ENCODE measurements around the gene CFAP97. TPM values are rescaled to one million over a fixed set of nuclear protein-coding genes. Genes with fewer than 3 reads are reported as not detected.

The CFAP97 gene
- total and polyA plus RNA-seq, 9 of the 15 experiments (the other 6 are each of a cell fraction or from before 2014, with no cell fraction given): 17.3 to 57.8 (median 44.4) TPM

- TF ChIP-seq ZNF764 (CRISPR knock-in tag; IDR thresholded peaks at IDR 0.05; ENCODE audit: low read depth) (no peak), GATAD2A (IDR thresholded peaks at IDR 0.05) (no peak), SLC30A9 (CRISPR knock-in tag; IDR thresholded peaks at IDR 0.05) (no peak), NCOA1 (IDR thresholded peaks at IDR 0.05; ENCODE audit: low read depth) (no peak), ATF1 (CRISPR knock-in tag; IDR thresholded peaks at IDR 0.05) (no peak), ATF1 (tag; IDR thresholded peaks at IDR 0.05) (no peak), C11orf30 (IDR thresholded peaks at IDR 0.05; ENCODE audit: low read depth) (peak; percentile 82), TAF7 (tag; IDR thresholded peaks at IDR 0.05) (no peak), HNRNPLL (IDR thresholded peaks at IDR 0.05; ENCODE audit: low read depth, low read length, poor library complexity, severe bottlenecking) (no peak), ZMIZ1 (IDR thresholded peaks at IDR 0.05; ENCODE audit: low read depth in 2 of 2, low read length in 2 of 2) (no peak), ZNF407 (IDR thresholded peaks at IDR 0.05; ENCODE audit: low read depth) (no peak), NR0B1 (IDR thresholded peaks at IDR 0.05; ENCODE audit: partially characterized antibody) (no peak), PTTG1 (tag; IDR thresholded peaks at IDR 0.05; ENCODE audit: low read depth) (no peak), TEAD2 (tag; IDR thresholded peaks at IDR 0.05) (no peak), U2AF2 (optimal IDR thresholded peaks at IDR 0.05; ENCODE audit: low read depth, low read length) (no peak), MAFG (tag; conservative IDR thresholded peaks at IDR 0.05) (peak; percentile 87)
Measured at GRCh38 chr4:185119927-185120630, 83.7 kb downstream of the CFAP97 start (continued).
